ENCODE measurements around the gene MSS51.

The MSS51 gene

DNA sequence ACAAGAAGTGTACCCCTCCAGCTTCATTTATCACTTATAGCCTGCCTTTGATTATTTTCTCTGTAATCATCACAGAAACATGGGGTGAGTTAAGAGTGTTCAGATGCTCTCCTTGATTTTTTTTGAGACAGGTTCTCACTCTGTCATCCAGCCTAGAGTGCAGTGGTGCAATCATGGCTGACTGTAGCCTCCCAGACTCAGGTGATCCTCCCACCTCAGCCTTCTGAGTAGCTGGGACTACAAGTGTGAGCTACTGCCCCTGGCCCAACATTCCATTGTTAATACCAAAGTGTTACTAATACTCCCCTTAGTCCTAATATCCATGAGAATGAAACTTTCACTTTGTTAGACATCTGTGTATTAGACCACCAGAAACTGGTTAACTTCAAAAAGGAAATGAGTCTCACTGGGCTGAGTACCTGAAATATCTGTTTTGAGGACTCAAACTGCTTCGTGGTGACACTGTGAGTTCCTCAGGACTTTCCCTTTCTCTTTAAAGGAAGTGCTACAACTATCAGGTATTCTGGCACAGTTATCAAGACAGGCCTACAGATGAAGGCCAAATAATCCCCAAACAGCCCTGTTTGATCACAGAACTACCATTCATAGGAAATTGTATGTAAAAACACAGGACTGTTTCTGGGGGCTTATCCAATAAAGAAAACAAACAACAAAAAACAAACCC lies 54.2 kb downstream of the MSS51 start:
- H3K27ac ChIP-seq, result no peak overlapping the region
- DNase-seq (ENCODE audit: low spot score), result no peak
- POLR2A ChIA-PET (ENCODE audit: low non-redundant PET), result no interaction called here
- TF ChIP-seq, protein P1, sequence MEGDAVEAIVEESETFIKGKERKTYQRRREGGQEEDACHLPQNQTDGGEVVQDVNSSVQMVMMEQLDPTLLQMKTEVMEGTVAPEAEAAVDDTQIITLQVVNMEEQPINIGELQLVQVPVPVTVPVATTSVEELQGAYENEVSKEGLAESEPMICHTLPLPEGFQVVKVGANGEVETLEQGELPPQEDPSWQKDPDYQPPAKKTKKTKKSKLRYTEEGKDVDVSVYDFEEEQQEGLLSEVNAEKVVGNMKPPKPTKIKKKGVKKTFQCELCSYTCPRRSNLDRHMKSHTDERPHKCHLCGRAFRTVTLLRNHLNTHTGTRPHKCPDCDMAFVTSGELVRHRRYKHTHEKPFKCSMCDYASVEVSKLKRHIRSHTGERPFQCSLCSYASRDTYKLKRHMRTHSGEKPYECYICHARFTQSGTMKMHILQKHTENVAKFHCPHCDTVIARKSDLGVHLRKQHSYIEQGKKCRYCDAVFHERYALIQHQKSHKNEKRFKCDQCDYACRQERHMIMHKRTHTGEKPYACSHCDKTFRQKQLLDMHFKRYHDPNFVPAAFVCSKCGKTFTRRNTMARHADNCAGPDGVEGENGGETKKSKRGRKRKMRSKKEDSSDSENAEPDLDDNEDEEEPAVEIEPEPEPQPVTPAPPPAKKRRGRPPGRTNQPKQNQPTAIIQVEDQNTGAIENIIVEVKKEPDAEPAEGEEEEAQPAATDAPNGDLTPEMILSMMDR (conservative IDR thresholded peaks at IDR 0.05; ENCODE audit: low read depth), result no peak
- CTCF ChIA-PET, result interaction anchor here (0.5 to 1.2 kb wide), 4 partner anchors 16 to 127 kb away, joined by 3 to 7 read pairs (median 4); no protein-coding TSS in a partner anchor

DNA sequence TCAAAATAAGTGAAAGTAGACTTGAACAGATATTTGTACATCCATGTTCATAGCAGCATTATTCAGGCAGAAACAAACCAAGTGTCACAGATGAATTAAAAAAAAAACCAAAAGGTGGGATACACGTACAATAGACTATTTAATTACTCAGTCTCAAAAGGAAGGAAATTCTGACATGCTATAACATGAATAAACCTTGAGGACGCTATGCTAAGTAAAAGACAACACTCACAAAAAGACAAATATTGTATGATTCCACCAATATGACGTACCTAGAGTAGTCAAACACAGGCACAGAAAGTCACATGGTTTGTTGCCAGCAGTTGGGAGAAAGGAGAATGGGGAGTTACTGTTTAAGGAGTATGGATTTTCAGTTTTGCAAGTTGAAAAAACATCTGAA lies 56.7 kb downstream of the MSS51 start:
- no peak overlapping the region for H3K27ac ChIP-seq
- CTCF ChIA-PET, result interaction anchor here (1.4 kb wide), 1 partner anchor 18 kb away, joined by 3 read pairs; the partner anchor contains the start of gene CFAP70
- TF ChIP-seq, protein P1 (conservative IDR thresholded peaks at IDR 0.05; ENCODE audit: low read depth), result no peak
- DNase-seq (ENCODE audit: low spot score), result no peak
- POLR2A ChIA-PET (ENCODE audit: low non-redundant PET), result no interaction called here

Data from RWPE1 (cell line).